WI38 (cell line): ENCODE results near the gene HEXIM2.

Source experiments
- H3K4me3 ChIP-seq: 2 replicates; pipeline ENCODE4 v1.5.1; 2011; ENCODE audit warnings: low read depth, mild to moderate bottlenecking, control low read depth, low read length
- CTCF ChIP-seq: IDR thresholded peaks from 2 replicates; pipeline ENCODE4 v1.5.1; 2012; ENCODE audit warnings: low read depth, mild to moderate bottlenecking, control low read depth, low read length

Gene HEXIM2

DNA sequence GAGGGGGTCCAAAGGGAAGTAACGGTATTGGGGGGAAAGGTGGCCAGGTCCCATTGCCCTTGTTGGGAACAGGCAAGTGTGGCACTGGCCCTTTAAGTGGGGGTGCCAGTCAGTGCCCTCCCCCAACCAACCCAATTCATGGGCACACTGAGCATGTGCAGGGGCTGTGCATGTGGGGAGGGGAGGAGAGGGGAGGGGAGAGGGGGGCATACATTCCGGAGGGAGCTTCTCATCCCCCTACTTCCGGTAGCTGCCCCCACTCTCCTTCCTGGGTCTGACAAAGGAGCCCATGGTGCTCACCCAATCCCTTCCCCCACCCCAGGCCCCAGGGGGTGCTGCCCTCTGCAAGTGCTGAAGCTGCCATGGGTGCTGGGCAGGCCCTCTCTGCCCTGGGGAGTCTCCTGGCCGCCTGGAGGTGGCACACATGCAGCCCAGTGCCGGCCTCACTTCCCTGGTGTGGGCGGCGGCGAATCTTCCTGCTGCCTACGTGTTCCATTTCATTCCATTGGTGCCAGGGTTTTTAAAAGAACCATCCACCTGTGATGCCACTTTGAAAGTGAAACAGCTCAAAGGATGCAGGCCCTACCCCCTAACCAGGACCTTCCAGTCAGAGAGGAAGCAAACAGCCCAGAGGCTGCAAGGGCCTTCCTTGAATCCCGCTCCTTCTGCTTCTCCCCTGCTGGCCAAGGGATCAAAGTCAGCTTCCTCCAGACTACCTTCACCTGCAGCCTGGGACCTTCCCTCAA, 11.0 kb downstream of the HEXIM2 start:
- H3K4me3 ChIP-seq, result no peak overlapping the region
- no peak for TF ChIP-seq CTCF

GRCh38 chr17:45175759-45176115, 14.1 kb downstream of the HEXIM2 start:
- no peak for TF ChIP-seq CTCF
- no peak overlapping the region for H3K4me3 ChIP-seq

- TF ChIP-seq CTCF, result no peak
These were observed 15.9 kb downstream of the HEXIM2 start for GRCh38 chr17:45177563-45177962.

DNA sequence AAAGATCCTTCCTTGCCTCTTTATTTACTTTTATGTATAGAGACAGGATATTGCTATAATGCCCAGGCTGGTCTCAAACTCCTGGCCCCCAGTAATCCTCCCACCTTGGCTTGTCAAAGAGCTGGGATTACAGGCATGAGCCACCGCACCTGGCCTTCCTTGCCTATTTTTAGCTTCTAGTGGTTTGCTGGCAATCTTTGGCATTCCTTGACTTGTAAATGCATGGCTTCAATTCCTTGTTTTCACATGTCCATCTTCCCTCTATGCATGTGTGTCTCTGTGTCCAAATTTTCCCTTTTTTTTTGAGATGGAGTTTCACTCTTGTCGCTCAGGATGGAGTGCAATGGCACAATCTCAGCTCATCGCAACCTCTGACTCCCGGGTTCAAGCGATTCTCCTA, 22.5 kb downstream of the HEXIM2 start:
- no peak overlapping the region for H3K4me3 ChIP-seq
- no peak for TF ChIP-seq CTCF

More at GRCh38 chr17:45177563-45177962, 15.9 kb downstream of the HEXIM2 start:
- no peak overlapping the region for H3K4me3 ChIP-seq

DNA sequence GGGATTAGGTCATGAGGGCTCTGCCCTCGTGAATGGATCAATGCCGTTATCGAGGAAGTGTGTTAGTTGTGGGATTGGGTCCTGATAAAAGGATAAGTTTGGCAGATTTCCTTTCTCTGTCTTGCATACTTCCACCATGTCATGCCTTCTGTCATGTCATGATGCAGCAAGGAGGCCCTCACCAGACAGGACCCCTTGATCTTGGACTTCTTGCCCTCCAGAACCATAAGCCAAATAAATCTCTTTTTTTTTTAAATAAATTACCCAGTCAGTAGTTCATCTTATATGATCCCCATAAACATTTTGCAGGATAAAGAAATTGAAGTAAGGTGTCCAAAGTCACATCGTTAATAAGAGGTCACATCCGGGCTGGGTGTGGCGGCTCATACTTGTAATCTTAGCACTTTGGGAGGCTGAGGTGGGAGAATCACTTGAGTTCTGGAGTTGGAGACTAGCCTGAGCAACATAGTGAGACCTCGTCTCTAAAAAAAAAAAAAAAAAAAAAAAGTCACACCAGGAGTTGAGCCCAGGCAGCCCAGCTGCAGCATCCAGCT, 25.2 kb downstream of the HEXIM2 start:
- TF ChIP-seq CTCF, result no peak
- no peak overlapping the region for H3K4me3 ChIP-seq

DNA sequence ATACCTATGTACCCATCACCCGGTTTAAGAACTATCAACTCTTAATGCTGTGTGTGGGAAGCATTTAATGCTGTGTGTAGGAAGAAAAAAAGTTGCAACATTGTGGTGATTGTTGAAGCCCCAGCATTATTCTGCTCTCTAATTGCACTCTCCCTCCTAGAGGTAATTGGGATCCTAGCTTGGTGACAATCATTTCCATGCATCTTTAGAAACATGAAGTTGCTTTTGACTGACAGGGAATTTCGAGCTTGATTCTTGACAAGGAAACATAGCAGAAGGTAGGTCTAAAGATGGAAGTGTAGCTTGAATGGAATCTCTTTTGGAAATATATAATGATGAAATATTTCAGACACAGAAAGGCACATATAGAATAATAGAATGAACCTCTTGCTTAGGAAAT, 27.3 kb downstream of the HEXIM2 start:
- no peak for TF ChIP-seq CTCF
- H3K4me3 ChIP-seq, result no peak overlapping the region

DNA sequence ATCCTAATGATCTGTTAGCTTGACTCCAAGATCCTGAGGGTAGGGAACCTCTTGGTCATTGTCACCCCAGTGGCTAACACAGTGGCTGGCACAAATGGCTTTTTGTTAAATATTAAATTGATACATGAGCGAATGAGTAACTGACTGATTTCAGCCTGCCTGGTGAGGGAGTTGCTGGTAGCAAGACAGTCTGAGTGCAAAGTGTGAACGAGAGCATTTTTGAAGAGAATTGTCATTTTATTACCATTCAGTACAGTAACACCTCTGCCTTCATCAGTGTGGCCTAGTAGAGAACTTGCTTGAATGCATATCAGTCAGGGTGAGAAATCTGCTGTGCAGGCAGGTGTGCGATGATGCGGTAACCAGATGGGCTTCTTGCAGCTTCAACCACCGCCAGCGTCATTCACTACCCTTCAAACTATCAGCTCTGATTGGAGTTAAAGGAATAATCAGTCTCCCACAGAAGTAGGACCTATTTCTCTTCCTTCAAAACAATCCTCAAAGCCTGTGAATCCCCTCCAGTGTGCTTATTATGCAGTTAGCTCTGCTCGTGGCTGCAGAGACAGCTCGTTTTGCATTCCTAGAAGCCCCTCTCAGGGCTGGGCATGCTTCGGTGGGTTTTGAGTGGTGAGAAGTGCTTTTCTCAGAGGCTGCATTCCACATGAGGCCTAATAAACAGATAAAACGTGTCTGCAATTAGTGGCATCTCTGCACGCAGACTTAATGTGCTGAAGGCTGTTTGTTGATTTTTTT, 29.0 kb downstream of the HEXIM2 start:
- no peak for TF ChIP-seq CTCF
- H3K4me3 ChIP-seq, result no peak overlapping the region
